ENCODE measurements around the gene C1QTNF8.

- TF ChIP-seq CHD2 (IDR thresholded peaks at IDR 0.05; ENCODE audit: low read length, partially characterized antibody) (no peak), GATA3 (IDR thresholded peaks at IDR 0.05; ENCODE audit: borderline replicate concordance) (no peak), CTCF (IDR thresholded peaks at IDR 0.05) (no peak)
Observed at GRCh38 chr16:1040346-1040745, 55.7 kb downstream of the C1QTNF8 start.

Data from A549 (cell line).